ENCODE data around the gene SORBS1. TPM values are rescaled to one million over a fixed set of nuclear protein-coding genes. Genes with fewer than 3 reads are reported as not detected.
"Not testable (repeated sequence)": the region's sequence is repeated elsewhere in the genome, so short reads cannot be mapped to it uniquely, and the experiment has no call there.

Gene SORBS1
- total and polyA plus RNA-seq, 5 experiments from 2014 or later = 0.25 to 1.7 (median 0.49) TPM

- POLR2A ChIA-PET = no interaction called here
- ATAC-seq (no peak), DNase-seq (no peak)
- peaks cover 0 to 4% (median 0%) of the 10 kb centered on the region in 4 donors for H3K4me1 Mint-ChIP-seq
- no peaks in the 10 kb centered on the region for H3K27me3 Mint-ChIP-seq
- no peak overlapping the region for H3K4me3 Mint-ChIP-seq
- H3K27ac Mint-ChIP-seq = no peak overlapping the region
- H3K36me3 Mint-ChIP-seq = no peaks in the 10 kb centered on the region
- H3K9me3 Mint-ChIP-seq = no peaks in the 10 kb centered on the region
These were observed 210.8 kb downstream of the SORBS1 start for GRCh38 chr10:95350219-95350829.

DNA sequence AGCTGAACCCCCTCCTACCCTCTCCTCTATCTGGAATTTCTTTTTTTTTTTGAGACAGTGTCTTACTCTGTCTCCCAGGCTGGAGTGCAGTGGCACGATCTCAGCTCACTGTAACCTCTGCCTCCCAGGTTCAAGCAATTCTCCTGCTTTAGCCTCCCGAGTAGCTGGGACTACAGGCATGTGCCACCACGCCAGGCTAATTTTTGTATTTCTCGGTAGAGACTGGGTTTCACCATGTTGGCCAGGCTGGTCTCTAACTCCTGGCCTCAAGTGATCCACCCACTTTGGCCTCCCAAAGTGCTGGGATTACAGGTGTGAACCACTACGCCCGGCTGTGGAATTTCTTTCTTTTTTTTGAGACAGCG, 213.8 kb downstream of the SORBS1 start:
- H3K4me3 Mint-ChIP-seq, H3K27ac Mint-ChIP-seq, H3K4me1 Mint-ChIP-seq, ATAC-seq, H3K36me3 Mint-ChIP-seq, H3K27me3 Mint-ChIP-seq, POLR2A ChIA-PET, DNase-seq, H3K9me3 Mint-ChIP-seq: not testable (repeated sequence)

- H3K36me3 Mint-ChIP-seq = no peaks in the 10 kb centered on the region
- DNase-seq (no peak), ATAC-seq (no peak)
- no peak overlapping the region for H3K4me3 Mint-ChIP-seq
- no peaks in the 10 kb centered on the region for H3K4me1 Mint-ChIP-seq
- no peaks in the 10 kb centered on the region for H3K9me3 Mint-ChIP-seq
- POLR2A ChIA-PET = no interaction called here
- no peaks in the 10 kb centered on the region for H3K27me3 Mint-ChIP-seq
- no peak overlapping the region for H3K27ac Mint-ChIP-seq
These were observed 214.3 kb downstream of the SORBS1 start for GRCh38 chr10:95346715-95347401.

DNA sequence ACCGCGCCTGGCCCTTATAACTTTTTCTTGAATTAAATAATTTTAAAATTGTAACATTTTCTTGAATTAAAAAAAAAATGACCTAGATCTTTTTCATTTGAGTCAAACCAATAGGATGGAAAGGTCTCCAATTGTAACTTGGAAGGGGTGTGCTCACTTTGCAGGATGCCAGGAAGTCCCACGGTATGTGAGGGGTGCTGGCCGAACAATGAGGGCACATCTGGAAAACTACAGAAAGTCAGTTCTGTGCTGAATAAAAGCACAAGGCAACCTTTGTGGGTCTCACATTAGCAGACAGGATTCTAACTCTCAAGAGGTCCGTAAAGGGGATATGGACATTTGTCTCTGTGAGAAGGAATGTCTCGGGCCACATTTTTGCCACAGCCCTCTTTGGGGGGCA, 217.6 kb downstream of the SORBS1 start:
- no peaks in the 10 kb centered on the region for H3K4me1 Mint-ChIP-seq
- no peak for ATAC-seq
- no peak overlapping the region for H3K4me3 Mint-ChIP-seq
- H3K9me3 Mint-ChIP-seq = no peaks in the 10 kb centered on the region
- H3K27ac Mint-ChIP-seq = no peak overlapping the region
- H3K36me3 Mint-ChIP-seq = no peaks in the 10 kb centered on the region
- DNase-seq = no peak
- H3K27me3 Mint-ChIP-seq = no peaks in the 10 kb centered on the region
- POLR2A ChIA-PET = no interaction called here

DNA sequence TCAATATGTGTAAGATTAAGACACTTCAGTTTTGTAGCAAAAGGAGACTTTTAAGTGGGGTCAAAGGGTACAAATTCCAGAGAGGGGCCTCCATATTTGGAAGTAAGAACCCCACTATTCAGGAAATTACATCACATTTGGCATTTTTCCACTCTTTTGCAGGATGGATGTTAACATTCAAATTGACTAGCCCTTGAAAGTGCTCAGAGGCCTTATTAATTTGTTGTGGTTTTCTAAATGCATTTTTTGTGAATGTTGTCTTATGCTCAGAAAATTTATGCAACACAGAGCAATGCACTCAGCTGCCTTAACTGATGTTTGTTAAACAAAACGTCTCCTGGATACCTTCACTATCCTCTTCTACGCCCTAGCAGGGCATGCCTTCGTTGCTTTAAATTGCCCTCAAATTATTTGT, 219.4 kb downstream of the SORBS1 start:
- H3K27ac Mint-ChIP-seq = no peak overlapping the region
- H3K9me3 Mint-ChIP-seq = no peaks in the 10 kb centered on the region
- no peak for DNase-seq
- POLR2A ChIA-PET = no interaction called here
- no peaks in the 10 kb centered on the region for H3K4me1 Mint-ChIP-seq
- H3K36me3 Mint-ChIP-seq = no peaks in the 10 kb centered on the region
- H3K27me3 Mint-ChIP-seq = peaks cover 0 to under 1% (median 0%) of the 10 kb centered on the region in 5 donors
- no peak for ATAC-seq
- H3K4me3 Mint-ChIP-seq = no peak overlapping the region

DNA sequence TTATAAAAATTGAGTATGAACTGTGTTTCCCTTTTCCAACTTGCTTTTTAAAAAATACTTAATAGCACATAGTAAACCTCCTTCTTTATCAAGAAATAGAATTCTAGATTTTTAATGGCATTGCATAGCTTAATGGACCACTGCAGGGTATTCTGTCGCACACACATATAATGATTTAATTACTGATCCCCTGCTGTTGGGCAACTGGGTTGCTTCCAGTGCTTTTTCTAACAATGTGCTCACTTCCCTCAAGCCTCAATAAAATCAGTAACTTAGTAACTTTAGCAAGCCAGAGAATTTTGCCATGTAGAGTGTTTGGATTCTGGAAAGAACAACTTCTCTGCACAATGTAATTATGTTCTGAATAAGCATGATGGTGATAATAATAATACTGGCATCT, 221.3 kb downstream of the SORBS1 start:
- H3K4me3 Mint-ChIP-seq = no peak overlapping the region
- H3K4me1 Mint-ChIP-seq = no peaks in the 10 kb centered on the region
- H3K27ac Mint-ChIP-seq = no peak overlapping the region
- ATAC-seq = no peak
- H3K36me3 Mint-ChIP-seq = no peaks in the 10 kb centered on the region
- H3K9me3 Mint-ChIP-seq = no peaks in the 10 kb centered on the region
- POLR2A ChIA-PET = no interaction called here
- no peak for DNase-seq
- peaks cover 0 to 5% (median 0%) of the 10 kb centered on the region in 5 donors for H3K27me3 Mint-ChIP-seq

DNA sequence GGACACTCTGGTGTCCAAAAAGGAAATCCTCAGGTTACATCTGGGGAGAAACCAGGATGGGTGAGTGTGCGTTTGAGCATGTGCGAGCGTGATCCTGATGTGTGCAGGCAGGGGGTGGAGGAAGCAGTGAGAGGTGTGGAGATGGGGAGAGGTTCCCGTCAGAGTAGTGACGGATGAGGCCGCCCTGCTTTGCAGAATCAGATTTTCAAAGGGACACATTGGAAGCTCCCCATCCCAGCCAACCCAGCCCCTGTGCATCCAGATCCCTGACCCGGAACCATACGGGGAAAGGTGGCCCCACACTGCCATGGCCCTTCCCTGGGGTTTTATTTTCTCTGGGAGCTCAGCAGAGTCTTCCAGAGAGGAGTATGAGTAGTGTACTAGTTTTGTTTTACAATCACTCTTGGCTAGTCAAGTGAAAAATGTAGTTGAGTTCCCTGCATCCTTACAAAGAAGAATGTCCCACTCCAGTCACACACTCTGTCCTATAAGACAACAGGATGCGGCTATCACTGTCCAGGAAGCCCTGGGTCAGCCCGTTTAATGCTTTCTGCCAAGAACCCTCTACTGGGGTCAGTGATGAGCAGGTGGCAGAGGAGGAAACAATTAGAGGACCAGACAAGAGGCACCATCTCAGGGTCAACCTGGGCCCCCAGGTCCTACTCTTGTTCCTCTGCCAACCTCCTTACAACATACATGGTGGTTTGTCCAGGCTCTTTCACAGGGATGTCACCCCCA, 223.6 kb downstream of the SORBS1 start:
- Mint-ChIP-seq H3K4me3 (no peak overlapping the region), H3K36me3 (no peaks in the 10 kb centered on the region), H3K27me3 (peaks cover 0 to 5% (median 0%) of the 10 kb centered on the region in 5 donors), H3K9me3 (no peaks in the 10 kb centered on the region), H3K27ac (no peak overlapping the region), H3K4me1 (no peaks in the 10 kb centered on the region)
- POLR2A ChIA-PET = no interaction called here
- ATAC-seq = no peak
- no peak for DNase-seq

- DNase-seq = no peak
- POLR2A ChIA-PET = no interaction called here
- no peak for ATAC-seq
- Mint-ChIP-seq H3K36me3 (no peaks in the 10 kb centered on the region), H3K4me1 (no peaks in the 10 kb centered on the region), H3K9me3 (no peaks in the 10 kb centered on the region), H3K27ac (no peak overlapping the region), H3K4me3 (no peak overlapping the region), H3K27me3 (peaks cover 0 to 5% (median 0%) of the 10 kb centered on the region in 5 donors)
These were observed 224.5 kb downstream of the SORBS1 start for GRCh38 chr10:95336702-95337101.

DNA sequence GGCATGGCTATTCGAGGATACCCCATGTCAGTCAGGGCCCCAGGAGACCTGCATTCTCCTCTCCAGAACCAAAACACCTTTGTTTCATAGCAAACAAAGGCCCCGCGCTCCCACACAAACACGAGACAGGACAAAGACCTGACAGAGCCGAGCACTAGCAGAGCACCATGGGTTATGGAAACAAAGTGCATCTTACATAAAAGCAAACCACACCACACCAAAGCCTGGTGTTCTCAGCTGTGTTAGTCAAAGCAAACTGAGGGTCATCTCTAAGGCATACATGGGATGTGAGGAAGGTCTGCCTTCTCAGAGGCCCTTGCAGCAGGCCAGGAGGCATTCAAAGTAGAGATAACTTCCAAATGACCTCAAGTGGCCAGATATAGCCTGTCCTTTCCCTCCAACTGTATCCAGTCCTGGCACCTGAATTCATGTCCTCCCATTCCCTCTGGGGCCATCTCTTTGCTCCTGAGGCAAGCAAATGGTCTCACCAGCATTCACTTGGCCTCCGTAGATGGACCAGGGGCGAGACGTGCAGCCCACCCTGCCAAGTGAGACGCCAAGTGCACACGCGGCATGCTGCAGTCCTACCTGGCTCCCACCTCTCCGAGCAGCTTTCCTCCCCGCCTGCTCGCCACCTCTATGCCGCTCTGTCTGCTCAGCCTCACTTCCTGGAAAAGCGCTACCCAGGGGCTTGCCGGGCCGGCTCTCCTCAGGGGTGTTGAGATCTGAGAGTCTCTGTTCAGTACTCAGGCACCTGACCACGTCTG, 225.1 kb downstream of the SORBS1 start:
- Mint-ChIP-seq H3K36me3 (no peaks in the 10 kb centered on the region), H3K27me3 (peaks cover 0 to 5% (median 0%) of the 10 kb centered on the region in 5 donors), H3K4me3 (no peak overlapping the region), H3K27ac (no peak overlapping the region), H3K4me1 (no peaks in the 10 kb centered on the region), H3K9me3 (no peaks in the 10 kb centered on the region)
- DNase-seq = no peak
- ATAC-seq = no peak
- POLR2A ChIA-PET = no interaction called here

- no peak overlapping the region for H3K27ac Mint-ChIP-seq
- ATAC-seq (no peak), DNase-seq (no peak)
- POLR2A ChIA-PET = no interaction called here
- peaks cover 0 to 5% (median 0%) of the 10 kb centered on the region in 5 donors for H3K27me3 Mint-ChIP-seq
- no peaks in the 10 kb centered on the region for H3K36me3 Mint-ChIP-seq
- no peak overlapping the region for H3K4me3 Mint-ChIP-seq
- no peaks in the 10 kb centered on the region for H3K9me3 Mint-ChIP-seq
- H3K4me1 Mint-ChIP-seq = no peaks in the 10 kb centered on the region
These were observed 226.4 kb downstream of the SORBS1 start for GRCh38 chr10:95334805-95335144.

DNA sequence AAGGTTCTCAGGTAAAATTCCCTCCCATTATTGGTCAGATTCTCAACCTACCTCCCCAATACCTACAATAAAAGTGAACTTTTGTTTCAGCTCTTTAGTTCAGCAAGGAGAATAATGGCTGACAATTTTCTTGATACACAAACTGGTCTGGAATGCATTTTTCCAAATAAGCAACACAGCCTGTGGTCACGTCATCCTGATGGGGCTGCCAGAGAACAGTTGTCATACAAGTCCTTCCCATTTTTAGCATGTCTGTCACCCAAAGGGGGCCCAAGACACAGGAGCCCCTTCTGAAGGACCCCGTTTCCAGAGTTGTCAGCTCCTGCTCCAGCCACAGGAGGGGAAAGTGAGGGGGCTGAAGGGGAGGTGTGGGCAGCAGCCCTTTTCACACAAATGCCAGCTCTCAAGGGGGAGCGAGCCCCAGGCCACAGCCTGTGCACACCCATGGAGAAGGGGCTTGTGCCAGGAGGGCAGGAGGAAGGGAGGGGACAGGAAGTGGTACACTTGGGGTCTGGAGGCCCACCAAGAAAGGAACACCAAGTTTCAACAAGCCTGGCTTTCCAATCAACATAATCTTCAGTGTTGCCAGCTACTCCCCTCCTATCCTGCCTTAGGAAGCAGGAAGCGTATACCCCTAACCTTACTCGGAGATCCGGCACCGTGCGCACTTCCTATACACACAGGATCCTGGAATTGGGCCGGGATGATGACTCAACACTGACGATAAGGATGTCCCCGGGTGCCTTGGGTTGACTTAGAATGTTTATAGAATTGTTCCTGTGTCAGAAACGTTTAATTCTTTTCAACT, 227.0 kb downstream of the SORBS1 start:
- Mint-ChIP-seq H3K27ac (no peak overlapping the region), H3K36me3 (no peaks in the 10 kb centered on the region), H3K4me1 (no peaks in the 10 kb centered on the region), H3K27me3 (peaks cover 0 to 5% (median 0%) of the 10 kb centered on the region in 5 donors), H3K4me3 (no peak overlapping the region), H3K9me3 (no peaks in the 10 kb centered on the region)
- POLR2A ChIA-PET = no interaction called here
- ATAC-seq (no peak), DNase-seq (no peak)

DNA sequence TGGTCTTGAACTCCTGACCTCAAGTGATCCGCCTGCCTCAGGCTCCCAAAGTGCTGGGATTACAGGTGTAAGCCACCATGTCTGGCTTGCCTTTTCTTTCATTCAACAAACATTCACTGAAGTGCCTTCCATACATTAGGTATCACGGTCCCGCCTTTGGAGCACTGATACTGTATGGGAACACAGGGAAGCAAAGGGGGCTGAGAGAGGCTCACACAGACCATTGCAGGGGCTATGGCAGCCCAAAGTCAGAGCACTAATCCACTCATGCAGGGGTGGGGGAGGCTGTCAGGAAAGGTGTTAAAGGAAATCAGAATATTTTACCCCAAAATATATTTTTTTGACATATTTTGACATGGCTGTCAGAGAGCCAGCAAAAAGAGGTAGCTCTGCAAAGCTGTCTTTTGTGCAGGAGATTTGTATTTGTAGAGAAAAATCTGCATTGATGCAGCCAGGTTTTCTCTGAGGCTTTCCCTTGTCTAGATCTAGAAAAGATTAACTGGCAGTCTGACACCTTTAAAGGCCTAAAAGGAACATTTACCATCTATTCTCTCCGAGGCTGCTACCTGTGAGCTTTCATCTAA, 228.4 kb downstream of the SORBS1 start:
- POLR2A ChIA-PET = no interaction called here
- no peak overlapping the region for H3K27ac Mint-ChIP-seq
- peaks cover 0 to 5% (median 0%) of the 10 kb centered on the region in 5 donors for H3K27me3 Mint-ChIP-seq
- no peak overlapping the region for H3K4me3 Mint-ChIP-seq
- ATAC-seq (no peak), DNase-seq (no peak)
- H3K9me3 Mint-ChIP-seq = no peaks in the 10 kb centered on the region
- no peaks in the 10 kb centered on the region for H3K4me1 Mint-ChIP-seq
- H3K36me3 Mint-ChIP-seq = no peaks in the 10 kb centered on the region
